ENCODE measurements around the gene KIAA1217. TPM values are rescaled to one million over a fixed set of nuclear protein-coding genes. Genes with fewer than 3 reads are reported as not detected.

KIAA1217 gene
- total RNA-seq, 1 donor from 2014 or later = 73.2 TPM

DNA sequence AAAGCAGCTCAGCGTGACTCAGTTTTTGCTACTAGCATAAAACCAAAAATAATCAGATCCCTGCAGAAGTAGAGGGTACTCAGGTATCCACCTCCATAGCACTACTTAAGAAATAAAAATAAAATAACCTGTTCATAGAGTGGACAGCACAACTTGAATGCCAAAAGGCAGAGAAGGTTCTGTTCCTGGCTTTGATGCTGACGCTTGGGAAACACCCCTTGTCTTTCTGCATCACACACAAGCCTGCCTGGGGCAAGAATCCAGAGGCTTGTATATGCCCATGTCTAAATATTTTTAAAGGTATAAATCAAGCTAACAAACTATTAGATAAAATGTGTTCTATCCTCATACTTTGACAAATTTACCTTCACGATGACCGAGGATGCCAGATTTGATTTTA lies 207.3 kb downstream of the KIAA1217 start:
- TF ChIP-seq, protein P1, sequence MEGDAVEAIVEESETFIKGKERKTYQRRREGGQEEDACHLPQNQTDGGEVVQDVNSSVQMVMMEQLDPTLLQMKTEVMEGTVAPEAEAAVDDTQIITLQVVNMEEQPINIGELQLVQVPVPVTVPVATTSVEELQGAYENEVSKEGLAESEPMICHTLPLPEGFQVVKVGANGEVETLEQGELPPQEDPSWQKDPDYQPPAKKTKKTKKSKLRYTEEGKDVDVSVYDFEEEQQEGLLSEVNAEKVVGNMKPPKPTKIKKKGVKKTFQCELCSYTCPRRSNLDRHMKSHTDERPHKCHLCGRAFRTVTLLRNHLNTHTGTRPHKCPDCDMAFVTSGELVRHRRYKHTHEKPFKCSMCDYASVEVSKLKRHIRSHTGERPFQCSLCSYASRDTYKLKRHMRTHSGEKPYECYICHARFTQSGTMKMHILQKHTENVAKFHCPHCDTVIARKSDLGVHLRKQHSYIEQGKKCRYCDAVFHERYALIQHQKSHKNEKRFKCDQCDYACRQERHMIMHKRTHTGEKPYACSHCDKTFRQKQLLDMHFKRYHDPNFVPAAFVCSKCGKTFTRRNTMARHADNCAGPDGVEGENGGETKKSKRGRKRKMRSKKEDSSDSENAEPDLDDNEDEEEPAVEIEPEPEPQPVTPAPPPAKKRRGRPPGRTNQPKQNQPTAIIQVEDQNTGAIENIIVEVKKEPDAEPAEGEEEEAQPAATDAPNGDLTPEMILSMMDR (conservative IDR thresholded peaks at IDR 0.05) = no peak
- no peak overlapping the region for H3K4me3 Mint-ChIP-seq
- H3K9me3 Mint-ChIP-seq = no peaks in the 10 kb centered on the region
- DNase-seq (ENCODE audit: extremely low spot score, unreplicated experiment) = no peak
- peaks cover 29% of the 10 kb centered on the region for H3K4me1 Mint-ChIP-seq (ENCODE audit: unreplicated experiment)
- H3K27ac Mint-ChIP-seq = peak overlapping the region; percentile 83
- H3K27me3 Mint-ChIP-seq = no peaks in the 10 kb centered on the region
- peaks cover 22% of the 10 kb centered on the region for H3K36me3 Mint-ChIP-seq

- Mint-ChIP-seq H3K36me3 (peaks cover 21% of the 10 kb centered on the region), H3K4me3 (no peak overlapping the region), H3K4me1 (ENCODE audit: unreplicated experiment) (peaks cover 29% of the 10 kb centered on the region)
Observed at GRCh38 chr10:24417053-24417452, 208.1 kb downstream of the KIAA1217 start.

GRCh38 chr10:24418532-24418931 lies 209.6 kb downstream of the KIAA1217 start:
- Mint-ChIP-seq H3K27me3 (no peaks in the 10 kb centered on the region), H3K4me3 (no peak overlapping the region), H3K27ac (peak overlapping the region; percentile 30), H3K9me3 (no peaks in the 10 kb centered on the region), H3K36me3 (peaks cover 21% of the 10 kb centered on the region), H3K4me1 (ENCODE audit: unreplicated experiment) (peaks cover 29% of the 10 kb centered on the region)
- DNase-seq (ENCODE audit: extremely low spot score, unreplicated experiment) = no peak
- TF ChIP-seq, protein P1 (conservative IDR thresholded peaks at IDR 0.05) = no peak

More at GRCh38 chr10:24417053-24417452, 208.1 kb downstream of the KIAA1217 start:
- no peak for DNase-seq (ENCODE audit: extremely low spot score, unreplicated experiment)
- Mint-ChIP-seq H3K9me3 (no peaks in the 10 kb centered on the region), H3K27ac (peak overlapping the region; percentile 83), H3K27me3 (no peaks in the 10 kb centered on the region)
- TF ChIP-seq, protein P1 (conservative IDR thresholded peaks at IDR 0.05) = no peak

GRCh38 chr10:24419066-24419465 lies 210.1 kb downstream of the KIAA1217 start:
- Mint-ChIP-seq H3K27ac (no peak overlapping the region), H3K9me3 (no peaks in the 10 kb centered on the region), H3K4me3 (no peak overlapping the region), H3K36me3 (peaks cover 21% of the 10 kb centered on the region), H3K4me1 (ENCODE audit: unreplicated experiment) (peaks cover 29% of the 10 kb centered on the region), H3K27me3 (no peaks in the 10 kb centered on the region)
- TF ChIP-seq, protein P1 (conservative IDR thresholded peaks at IDR 0.05) = no peak
- DNase-seq (ENCODE audit: extremely low spot score, unreplicated experiment) = no peak

- Mint-ChIP-seq H3K27ac (no peak overlapping the region), H3K4me3 (no peak overlapping the region), H3K36me3 (peaks cover 11% of the 10 kb centered on the region), H3K4me1 (ENCODE audit: unreplicated experiment) (peaks cover 5% of the 10 kb centered on the region), H3K27me3 (no peaks in the 10 kb centered on the region), H3K9me3 (no peaks in the 10 kb centered on the region)
- TF ChIP-seq, protein P1 (conservative IDR thresholded peaks at IDR 0.05) = no peak
- no peak for DNase-seq (ENCODE audit: extremely low spot score, unreplicated experiment)
Observed at GRCh38 chr10:24425151-24425550, 216.2 kb downstream of the KIAA1217 start.
